ENCODE data around the gene ACTL10. TPM values are rescaled to one million over a fixed set of nuclear protein-coding genes. Genes with fewer than 3 reads are reported as not detected.

The ACTL10 gene
- total RNA-seq, 1 donor from 2014 or later = 26.3 TPM

DNA sequence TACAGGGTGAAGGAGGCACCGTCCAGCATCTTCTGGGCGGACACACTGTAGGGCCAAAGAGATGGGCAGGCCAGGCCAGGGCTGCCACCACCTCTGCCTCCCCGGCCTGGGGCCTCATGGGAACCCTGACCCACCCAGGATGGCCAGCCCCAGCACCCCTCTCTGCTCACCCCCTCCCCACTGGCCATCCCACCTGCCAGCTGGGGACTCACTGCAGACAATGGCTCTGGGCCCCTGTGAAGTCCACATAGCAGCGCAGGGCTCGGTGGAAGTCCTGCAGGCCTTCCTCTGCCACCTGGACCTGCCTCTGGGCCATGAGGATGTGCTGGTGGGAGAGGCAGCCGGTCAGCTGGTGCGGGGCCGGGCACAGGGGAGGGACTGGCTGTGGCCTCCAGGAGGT is 8.2 kb upstream of the ACTL10 start:
- H3K9me3 ChIP-seq = no peaks in the 10 kb centered on the region
- no peak for DNase-seq (ENCODE audit: low spot score in 2 of 2)
- no peak overlapping the region for H3K4me3 ChIP-seq
- intact Hi-C loops (cut with DNase I) = no loop called here
- H3K27me3 ChIP-seq = no peaks in the 10 kb centered on the region
- H3K4me1 ChIP-seq = peaks cover 3 to 7% of the 10 kb centered on the region in 2 donors
- TF ChIP-seq, protein P1, sequence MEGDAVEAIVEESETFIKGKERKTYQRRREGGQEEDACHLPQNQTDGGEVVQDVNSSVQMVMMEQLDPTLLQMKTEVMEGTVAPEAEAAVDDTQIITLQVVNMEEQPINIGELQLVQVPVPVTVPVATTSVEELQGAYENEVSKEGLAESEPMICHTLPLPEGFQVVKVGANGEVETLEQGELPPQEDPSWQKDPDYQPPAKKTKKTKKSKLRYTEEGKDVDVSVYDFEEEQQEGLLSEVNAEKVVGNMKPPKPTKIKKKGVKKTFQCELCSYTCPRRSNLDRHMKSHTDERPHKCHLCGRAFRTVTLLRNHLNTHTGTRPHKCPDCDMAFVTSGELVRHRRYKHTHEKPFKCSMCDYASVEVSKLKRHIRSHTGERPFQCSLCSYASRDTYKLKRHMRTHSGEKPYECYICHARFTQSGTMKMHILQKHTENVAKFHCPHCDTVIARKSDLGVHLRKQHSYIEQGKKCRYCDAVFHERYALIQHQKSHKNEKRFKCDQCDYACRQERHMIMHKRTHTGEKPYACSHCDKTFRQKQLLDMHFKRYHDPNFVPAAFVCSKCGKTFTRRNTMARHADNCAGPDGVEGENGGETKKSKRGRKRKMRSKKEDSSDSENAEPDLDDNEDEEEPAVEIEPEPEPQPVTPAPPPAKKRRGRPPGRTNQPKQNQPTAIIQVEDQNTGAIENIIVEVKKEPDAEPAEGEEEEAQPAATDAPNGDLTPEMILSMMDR (IDR thresholded peaks at IDR 0.05) = no peak
- H3K36me3 ChIP-seq = peaks cover 33 to 36% of the 10 kb centered on the region in 2 donors
- H3K27ac ChIP-seq = no peak overlapping the region

DNA sequence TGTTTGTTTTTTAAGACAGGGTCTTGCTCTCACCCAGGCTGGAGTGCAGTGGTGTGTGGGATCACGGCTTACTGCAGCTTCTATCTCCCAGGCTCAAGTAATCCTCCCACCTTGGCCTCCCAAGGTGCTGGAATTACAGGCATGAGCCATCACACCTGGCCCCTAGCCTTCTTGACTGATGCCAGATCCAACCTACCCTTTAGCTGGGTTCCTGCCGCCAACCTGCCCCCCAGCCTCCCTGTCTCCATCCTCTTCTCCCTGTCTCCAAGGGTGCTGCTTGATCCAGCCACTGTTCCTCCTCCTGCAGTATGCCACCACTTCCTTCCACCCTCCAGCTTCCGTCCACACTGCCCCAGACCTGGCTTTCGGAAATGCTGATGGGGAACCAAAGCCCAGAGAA is 7.8 kb upstream of the ACTL10 start:
- peaks cover 3 to 5% of the 10 kb centered on the region in 2 donors for H3K4me1 ChIP-seq
- intact Hi-C loops (cut with DNase I) = no loop called here
- TF ChIP-seq, protein P1 (IDR thresholded peaks at IDR 0.05) = no peak

DNA sequence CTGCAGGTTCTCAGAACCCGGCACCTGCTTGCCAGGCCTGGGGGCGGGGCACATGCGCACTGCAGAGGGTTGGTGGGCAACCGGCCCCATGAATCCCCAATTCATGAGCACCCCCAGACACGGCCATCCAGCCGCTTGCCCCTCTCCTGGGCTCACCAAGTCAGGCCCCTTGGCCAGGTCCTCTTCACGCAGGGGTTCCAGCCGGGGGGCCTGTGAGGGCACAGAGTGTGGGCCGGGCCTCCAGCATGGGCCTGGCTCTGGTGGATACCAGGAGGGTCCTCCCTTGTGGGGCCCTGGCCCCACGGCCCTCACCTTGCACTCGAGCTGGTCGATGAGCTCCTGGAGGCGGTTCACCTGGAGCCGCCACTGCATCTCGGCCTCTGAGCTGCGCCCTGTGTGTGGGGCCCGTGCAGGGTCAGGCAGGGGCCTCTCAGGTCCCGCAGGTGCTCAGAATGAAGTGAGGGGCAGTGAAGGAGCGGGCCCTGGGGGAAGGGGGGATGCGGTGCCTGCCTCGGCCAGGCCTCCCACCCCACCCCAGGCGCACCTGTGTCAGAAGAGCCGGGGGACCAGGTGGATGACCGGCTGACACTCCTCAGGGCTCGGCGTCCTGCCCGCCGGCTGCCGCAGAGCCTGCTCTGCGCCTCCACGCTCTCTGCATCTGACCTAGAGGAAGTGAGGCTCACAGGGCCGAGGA is 7.3 kb upstream of the ACTL10 start:
- Histone ChIP-seq H3K27ac (no peak overlapping the region), H3K36me3 (peaks cover 33 to 36% of the 10 kb centered on the region in 2 donors), H3K4me3 (no peak overlapping the region), H3K4me1 (peaks cover 5 to 9% of the 10 kb centered on the region in 2 donors), H3K27me3 (no peaks in the 10 kb centered on the region), H3K9me3 (no peaks in the 10 kb centered on the region)
- TF ChIP-seq, protein P1 (IDR thresholded peaks at IDR 0.05) = no peak
- intact Hi-C loops (cut with DNase I) = no loop called here
- peak in 1 of 2 donors; percentile 58 for DNase-seq (ENCODE audit: low spot score in 2 of 2)

More for the DNA sequence above, 7.8 kb upstream of the ACTL10 start:
- no peaks in the 10 kb centered on the region for H3K27me3 ChIP-seq
- H3K4me3 ChIP-seq = no peak overlapping the region
- no peak overlapping the region for H3K27ac ChIP-seq
- no peak for DNase-seq (ENCODE audit: low spot score in 2 of 2)
- H3K36me3 ChIP-seq = peaks cover 33 to 36% of the 10 kb centered on the region in 2 donors
- no peaks in the 10 kb centered on the region for H3K9me3 ChIP-seq

DNA sequence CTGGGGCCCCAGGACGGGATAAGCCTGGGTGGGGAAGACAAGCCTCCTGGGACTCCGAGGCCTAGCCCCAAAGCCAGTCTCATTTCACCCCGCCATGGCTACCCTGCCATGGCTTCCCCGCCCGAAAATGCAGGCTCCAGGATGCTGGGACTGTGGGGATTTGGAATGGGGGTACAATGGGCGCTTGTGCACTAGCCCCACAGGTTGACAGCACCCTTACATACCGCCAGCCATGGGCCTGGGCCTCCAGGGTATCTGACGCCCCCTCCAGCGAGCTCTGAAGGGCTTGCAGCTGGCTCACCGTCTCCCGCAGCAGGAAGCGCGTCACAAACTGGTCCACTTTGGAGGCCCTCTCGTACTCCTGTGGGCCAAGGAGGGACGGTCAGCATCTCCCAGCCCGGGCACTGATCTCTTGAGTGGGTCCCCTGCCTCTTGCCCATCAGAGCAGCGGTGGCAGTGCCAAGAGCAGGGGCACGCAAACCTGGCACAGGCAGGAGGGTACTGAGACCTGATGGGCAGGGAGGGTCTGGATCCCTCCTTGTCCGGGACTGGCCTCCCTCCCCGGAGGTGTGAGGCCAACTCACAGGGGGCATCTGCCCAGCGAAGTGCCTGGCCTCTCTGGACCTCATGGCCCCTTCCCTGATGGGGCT is 6.6 kb upstream of the ACTL10 start:
- intact Hi-C loops (cut with DNase I) = no loop called here
- TF ChIP-seq, protein P1 (IDR thresholded peaks at IDR 0.05) = no peak

DNA sequence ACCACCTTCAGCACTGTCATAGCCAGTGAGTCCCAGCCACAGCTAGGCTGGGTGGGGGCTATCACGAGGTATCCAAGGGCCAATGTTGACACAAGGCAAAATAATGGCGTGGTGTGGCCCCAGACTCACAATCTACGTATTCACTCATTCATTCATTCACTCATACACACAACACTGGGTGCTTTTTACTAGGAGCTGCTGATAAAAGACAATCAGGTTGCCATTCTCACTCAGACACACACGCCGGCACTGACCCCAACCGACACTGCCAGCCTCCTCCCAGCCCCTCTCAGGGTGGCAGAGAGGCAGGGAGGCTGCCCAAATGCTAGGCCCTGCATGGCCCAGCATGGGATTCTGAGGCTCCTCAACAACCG is 6.1 kb upstream of the ACTL10 start:
- peaks cover 33 to 36% of the 10 kb centered on the region in 2 donors for H3K36me3 ChIP-seq
- intact Hi-C loops (cut with DNase I) = no loop called here
- H3K4me3 ChIP-seq = no peak overlapping the region
- no peaks in the 10 kb centered on the region for H3K9me3 ChIP-seq
- TF ChIP-seq, protein P1 (IDR thresholded peaks at IDR 0.05) = no peak
- DNase-seq (ENCODE audit: low spot score in 2 of 2) = no peak
- no peaks in the 10 kb centered on the region for H3K27me3 ChIP-seq
- no peak overlapping the region for H3K27ac ChIP-seq
- peaks cover 5 to 14% of the 10 kb centered on the region in 2 donors for H3K4me1 ChIP-seq

More for the DNA sequence above, 6.6 kb upstream of the ACTL10 start:
- DNase-seq (ENCODE audit: low spot score in 2 of 2) = peak in 1 of 2 donors; percentile 60
- H3K9me3 ChIP-seq = no peaks in the 10 kb centered on the region
- H3K36me3 ChIP-seq = peaks cover 33 to 36% of the 10 kb centered on the region in 2 donors
- no peak overlapping the region for H3K27ac ChIP-seq
- no peak overlapping the region for H3K4me3 ChIP-seq
- H3K4me1 ChIP-seq = peaks cover 5 to 13% of the 10 kb centered on the region in 2 donors
- no peaks in the 10 kb centered on the region for H3K27me3 ChIP-seq

All from ascending aorta (tissue), 2 donors.